ENCODE measurements around the gene STXBP1. TPM values are rescaled to one million over a fixed set of nuclear protein-coding genes. Genes with fewer than 3 reads are reported as not detected.

The STXBP1 gene
- total and polyA plus RNA-seq, 2 of the 4 experiments (the other 2 are of a cell fraction) = 15.8 to 22.6 TPM

GRCh38 chr9:127682351-127683136, 70.5 kb downstream of the STXBP1 start:
- Histone ChIP-seq H3K23ac (ENCODE audit: low read depth, low read length) (no peak overlapping the region), H2AK9ac (replicated peaks; ENCODE audit: low read depth, low read length, poor library complexity) (no peak overlapping the region), H2AK5ac (ENCODE audit: low read depth, low read length) (no peak overlapping the region), H3K4me3 (ENCODE audit: insufficient read depth, low read depth, low read length) (no peak overlapping the region), H3K9me1 (ENCODE audit: insufficient read depth, low read length) (peaks cover 17% of the 10 kb centered on the region), H2BK120ac (ENCODE audit: low read depth, low read length) (no peak overlapping the region), H3K4me1 (ENCODE audit: control insufficient read depth, insufficient read depth, low read length) (peaks cover 11% of the 10 kb centered on the region), H4K91ac (ENCODE audit: insufficient read depth, low read depth, low read length) (no peak overlapping the region), H3K18ac (ENCODE audit: low read depth, low read length) (no peak overlapping the region), H3K14ac (replicated peaks; ENCODE audit: low read depth, low read length) (no peak overlapping the region), H3K79me1 (ENCODE audit: low read depth in 1 of 2, low read length in 2 of 2) (no peaks in the 10 kb centered on the region), H3K9me3 (ENCODE audit: control insufficient read depth, insufficient read depth, low read length) (no peaks in the 10 kb centered on the region), H3K4me2 (ENCODE audit: low read depth, low read length) (no peak overlapping the region), H4K20me1 (ENCODE audit: insufficient read depth, low read length) (no peaks in the 10 kb centered on the region), H3K36me3 (ENCODE audit: control insufficient read depth, insufficient read depth, low read length) (peaks cover 59% of the 10 kb centered on the region), H2AFZ (replicated peaks; ENCODE audit: low read length, poor library complexity) (no peak overlapping the region), H3K27me3 (ENCODE audit: control insufficient read depth, insufficient read depth, low read length) (no peaks in the 10 kb centered on the region), H3K56ac (ENCODE audit: extremely low read depth, insufficient read depth, low read length) (no peak overlapping the region), H3K4ac (ENCODE audit: low read depth, low read length) (no peak overlapping the region), H4K5ac (ENCODE audit: low read depth, low read length) (no peak overlapping the region), H2BK5ac (ENCODE audit: low read depth, low read length, poor library complexity, severe bottlenecking) (no peak overlapping the region), H2BK15ac (ENCODE audit: low read depth, low read length) (no peak overlapping the region), H4K8ac (ENCODE audit: low read depth in 2 of 2, low read length in 2 of 2) (no peak overlapping the region), H3K9ac (ENCODE audit: low read depth, low read length) (no peak overlapping the region), H2BK20ac (ENCODE audit: low read depth, low read length) (no peak overlapping the region), H3K27ac (ENCODE audit: insufficient read depth, low read length) (no peak overlapping the region)
- ATAC-seq (ENCODE audit: low read depth) = no peak
- intact Hi-C loops (cut with micrococcal nuclease) (no loop called here), in situ Hi-C loops (cut with MboI; ENCODE audit: low sequenced_read_pairs) (no loop called here), dilution Hi-C loops (cut with HindIII; ENCODE audit: low sequenced_read_pairs, unreplicated experiment) (no loop called here)
- WGBS, 2 experiments (ENCODE audit: extremely low coverage in 2 of 2, insufficient read length in 1 of 2) = 91% methylated on average over 9 of the region's 23 CpGs; no CpG with 5 or more reads in 1 of the 2 experiments
- TF ChIP-seq CHD1 (IDR thresholded peaks at IDR 0.05; ENCODE audit: low read depth, low read length) (no peak), POLR2A (IDR thresholded peaks at IDR 0.05; ENCODE audit: low read depth, low read length) (no peak), MAFK (IDR thresholded peaks at IDR 0.05; ENCODE audit: low read depth, low read length) (peak; percentile 49)
- ChIA-PET CTCF (interaction anchor here (1.1 kb wide), 1 partner anchor 52 kb away, joined by 3 read pairs; the partner anchor contains the start of gene TOR2A), POLR2A (ENCODE audit: unreplicated experiment) (no interaction called here)
- DNase-seq = no peak
- no TSS peak for BruUV-seq (replicated peaks)
